LNCaP clone FGC (cell line): Measurements from ENCODE around the gene ZNF48.

Experiments
- DNase-seq: peaks from one replicate; pipeline ENCODE4 v3.0.0-alpha.2; 2011; ENCODE audit warnings: low read depth
- H3K4me3 ChIP-seq: 2 replicates; pipeline ENCODE4 v1.5.1; 2011; ENCODE audit warnings: mild to moderate bottlenecking, low read depth, low read length, control low read depth
- TF ChIP-seq, protein P1 (sequence below): IDR thresholded peaks from 2 replicates; pipeline ENCODE4 v1.5.1; 2012; ENCODE audit warnings: mild to moderate bottlenecking; ENCODE audit not compliant: control insufficient read depth, insufficient read depth; ENCODE audit errors: extremely low read depth

The ZNF48 gene

DNA sequence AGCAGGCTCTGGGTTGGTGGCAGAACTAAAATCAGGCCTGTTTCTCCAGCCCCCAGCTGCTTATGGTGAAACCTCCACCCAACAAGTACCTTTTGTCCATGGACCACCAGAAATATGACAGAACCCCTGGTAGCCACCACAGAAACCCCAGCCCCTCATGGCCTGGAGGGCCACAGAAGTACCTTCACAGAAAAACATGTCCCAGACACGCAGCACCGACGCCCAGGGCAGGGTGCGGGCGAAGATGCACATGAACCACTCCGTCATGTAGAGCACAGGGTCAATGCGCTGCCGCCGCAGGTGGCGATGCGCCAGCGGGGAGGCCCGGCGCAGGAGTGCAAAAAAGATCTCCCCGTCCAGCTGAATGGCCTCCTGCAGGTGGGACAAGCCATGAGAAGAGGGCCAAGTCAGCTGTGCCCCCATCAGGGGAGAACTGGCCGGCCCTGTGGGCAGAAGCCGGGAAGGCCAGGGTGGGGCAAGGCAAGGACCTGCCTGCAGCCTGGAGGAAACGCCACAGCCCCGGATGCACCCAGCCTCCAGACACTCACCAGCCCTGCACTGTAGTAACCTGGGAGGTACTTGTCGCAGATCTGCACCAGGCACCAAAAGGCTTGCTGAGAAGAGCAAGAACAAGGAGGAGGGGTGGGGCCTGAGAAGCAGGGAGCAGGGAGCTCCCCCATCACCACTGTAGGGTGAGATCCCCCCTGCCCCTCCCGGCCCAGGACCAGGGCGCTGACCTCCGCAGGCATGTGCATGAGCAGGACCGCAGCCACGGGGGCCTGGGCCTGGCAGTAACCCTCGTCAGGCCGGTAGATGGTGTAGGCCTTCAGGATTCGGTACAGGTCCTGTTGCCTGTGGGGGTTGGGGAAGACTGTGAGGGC lies 36.0 kb upstream of the ZNF48 start:
- TF ChIP-seq, protein P1, sequence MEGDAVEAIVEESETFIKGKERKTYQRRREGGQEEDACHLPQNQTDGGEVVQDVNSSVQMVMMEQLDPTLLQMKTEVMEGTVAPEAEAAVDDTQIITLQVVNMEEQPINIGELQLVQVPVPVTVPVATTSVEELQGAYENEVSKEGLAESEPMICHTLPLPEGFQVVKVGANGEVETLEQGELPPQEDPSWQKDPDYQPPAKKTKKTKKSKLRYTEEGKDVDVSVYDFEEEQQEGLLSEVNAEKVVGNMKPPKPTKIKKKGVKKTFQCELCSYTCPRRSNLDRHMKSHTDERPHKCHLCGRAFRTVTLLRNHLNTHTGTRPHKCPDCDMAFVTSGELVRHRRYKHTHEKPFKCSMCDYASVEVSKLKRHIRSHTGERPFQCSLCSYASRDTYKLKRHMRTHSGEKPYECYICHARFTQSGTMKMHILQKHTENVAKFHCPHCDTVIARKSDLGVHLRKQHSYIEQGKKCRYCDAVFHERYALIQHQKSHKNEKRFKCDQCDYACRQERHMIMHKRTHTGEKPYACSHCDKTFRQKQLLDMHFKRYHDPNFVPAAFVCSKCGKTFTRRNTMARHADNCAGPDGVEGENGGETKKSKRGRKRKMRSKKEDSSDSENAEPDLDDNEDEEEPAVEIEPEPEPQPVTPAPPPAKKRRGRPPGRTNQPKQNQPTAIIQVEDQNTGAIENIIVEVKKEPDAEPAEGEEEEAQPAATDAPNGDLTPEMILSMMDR: 0 out of 2 replicates have a peak, but pooled peaks have one; percentile 6
- H3K4me3 ChIP-seq: no peak overlapping the region
- DNase-seq: no peak

DNA sequence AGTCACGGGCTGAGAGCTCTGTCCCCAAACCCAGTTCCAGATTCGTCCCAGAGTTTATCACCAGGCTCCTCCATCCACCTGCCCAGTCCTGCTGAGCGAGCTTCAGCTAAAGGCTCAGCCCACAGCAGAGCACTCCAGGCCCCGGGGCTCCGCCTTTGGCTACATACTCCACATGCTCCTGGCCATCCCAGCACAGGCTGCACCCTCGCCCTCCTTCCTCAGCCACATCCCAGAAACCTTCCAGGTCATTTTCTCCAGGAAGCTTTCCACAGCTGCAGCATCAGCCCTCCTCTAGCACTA lies 35.4 kb upstream of the ZNF48 start:
- peak; percentile 61 for DNase-seq
- TF ChIP-seq, protein P1: no peak
- no peak overlapping the region for H3K4me3 ChIP-seq

DNA sequence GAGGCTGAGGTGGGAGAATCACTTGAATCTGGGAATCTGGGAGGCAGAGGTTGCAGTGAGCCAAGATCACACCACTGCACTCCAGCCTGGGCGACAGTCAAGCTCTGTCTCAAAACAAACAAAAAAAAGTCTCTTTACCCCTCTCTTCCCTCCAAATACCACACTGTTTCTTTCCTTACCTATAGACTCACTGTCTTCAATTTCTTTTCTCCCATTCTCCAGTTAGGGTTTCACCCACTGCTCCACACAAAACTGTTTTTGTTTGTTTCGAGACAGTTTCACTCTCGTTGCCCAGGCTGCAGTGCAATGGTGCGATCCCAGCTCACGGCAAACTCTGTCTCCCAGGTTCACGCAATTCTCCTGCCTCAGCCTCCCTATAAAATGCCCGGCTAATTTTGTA lies 34.0 kb upstream of the ZNF48 start:
- no peak overlapping the region for H3K4me3 ChIP-seq
- TF ChIP-seq, protein P1: no peak
- no peak for DNase-seq

DNA sequence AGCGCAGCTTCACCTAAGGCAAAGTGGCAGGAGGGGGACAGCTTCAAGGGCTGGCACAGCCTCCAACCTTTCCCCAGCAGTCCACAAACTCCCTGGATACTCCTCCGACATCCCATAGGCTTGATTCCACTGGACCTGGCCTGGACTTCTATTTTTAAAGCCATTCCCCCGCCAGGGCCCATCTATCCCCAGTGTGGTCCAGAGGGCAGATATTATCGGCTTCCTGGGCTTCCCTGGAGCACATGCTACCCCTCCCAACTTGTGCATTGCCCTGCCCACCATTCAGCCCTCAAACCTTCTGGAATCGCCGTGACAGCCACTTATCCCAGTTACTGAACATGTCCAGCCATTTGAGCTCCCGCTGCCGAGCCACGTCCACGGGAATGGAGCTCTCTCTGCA lies 30.0 kb upstream of the ZNF48 start:
- TF ChIP-seq, protein P1: no peak
- no peak for DNase-seq
- no peak overlapping the region for H3K4me3 ChIP-seq

DNA sequence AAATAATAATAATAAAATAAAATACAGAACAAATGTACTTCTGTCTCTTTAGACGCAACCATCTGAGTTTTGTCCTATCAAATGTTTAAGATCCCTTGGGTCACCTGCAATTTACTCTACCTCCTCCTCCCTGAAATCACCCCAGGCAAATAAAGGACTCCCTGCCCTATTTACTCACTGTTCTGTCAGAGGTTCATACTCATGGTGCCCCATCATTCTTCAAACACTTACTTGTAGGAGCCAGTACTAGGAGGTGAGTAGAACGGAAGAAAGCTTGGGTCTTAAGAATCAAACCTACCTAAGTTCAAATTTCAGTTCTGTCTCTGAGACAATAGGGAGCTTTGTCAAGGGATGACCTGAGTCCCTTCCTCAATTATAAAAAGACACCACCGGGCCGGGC lies 28.7 kb upstream of the ZNF48 start:
- H3K4me3 ChIP-seq: no peak overlapping the region
- TF ChIP-seq, protein P1: no peak
- DNase-seq: no peak

DNA sequence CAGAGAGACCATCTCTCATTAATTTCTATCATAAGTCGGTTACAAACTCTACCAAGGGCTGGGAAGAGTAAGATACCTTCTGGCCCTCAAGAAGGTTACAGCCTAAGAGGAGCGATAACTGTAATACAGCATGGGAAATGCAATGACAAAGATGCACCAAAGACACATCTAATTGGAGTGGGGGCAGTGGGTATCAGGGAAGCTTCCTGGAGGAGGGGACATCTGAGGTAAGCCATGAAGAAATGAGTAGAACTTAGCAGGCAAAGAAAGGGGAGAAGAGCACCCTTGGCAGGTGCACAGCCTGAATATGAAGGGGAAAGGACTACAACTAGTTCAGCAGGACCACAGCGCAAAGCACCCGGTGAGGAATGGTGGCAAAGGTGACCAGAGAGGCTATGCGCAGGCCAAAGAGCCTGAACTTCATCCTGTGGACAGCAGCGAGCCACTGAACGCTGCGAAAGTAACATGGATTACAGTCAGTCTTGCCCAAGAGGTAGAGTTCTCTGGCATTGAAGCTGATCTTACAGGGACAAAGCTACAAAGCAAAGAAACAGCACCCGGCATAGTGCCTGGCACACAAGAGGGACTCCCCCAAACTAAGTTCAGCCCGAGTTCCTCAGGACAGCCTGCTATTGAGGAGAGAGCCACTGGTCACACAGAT lies 27.7 kb upstream of the ZNF48 start:
- no peak for DNase-seq
- no peak overlapping the region; the same call in 1 of the 2 replicates for H3K4me3 ChIP-seq
- TF ChIP-seq, protein P1: no peak
